Kidney epithelial cell (primary cell): ENCODE results near the gene MS4A15. TPM values are rescaled to one million over a fixed set of nuclear protein-coding genes. Genes with fewer than 3 reads are reported as not detected.

Source experiments
- DNase-seq: peaks from one replicate; pipeline ENCODE4 v3.0.0-alpha.2; 2010; ENCODE audit warnings: low read depth
- H3K27me3 ChIP-seq: 2 replicates; pipeline ENCODE4 v1.6.0; 2011; ENCODE audit warnings: low read length; ENCODE audit not compliant: control insufficient read depth, insufficient read depth
- H3K36me3 ChIP-seq: 2 replicates; pipeline ENCODE4 v1.5.1; 2011; ENCODE audit warnings: low read length; ENCODE audit not compliant: control insufficient read depth, insufficient read depth
- H3K4me3 ChIP-seq: 2 replicates; pipeline ENCODE4 v1.5.1; 2011; ENCODE audit warnings: low read depth, mild to moderate bottlenecking, control low read depth, low read length
- total RNA-seq: library from RNA; depleted of rRNA; stranded (reverse); fragments of >200 nt; gene quantifications from 2 replicates; pipeline ENCODE4 v1.2.3, GENCODE V29; 2015
- TF ChIP-seq, protein P1 (sequence below): IDR thresholded peaks from 2 replicates; pipeline ENCODE4 v1.5.1; 2011; ENCODE audit warnings: mild to moderate bottlenecking, moderate library complexity, low read length, control low read depth, inconsistent platforms; ENCODE audit not compliant: insufficient read depth, poor library complexity, severe bottlenecking

The MS4A15 gene
- total RNA-seq, 1 donor from 2014 or later, result not detected

DNA sequence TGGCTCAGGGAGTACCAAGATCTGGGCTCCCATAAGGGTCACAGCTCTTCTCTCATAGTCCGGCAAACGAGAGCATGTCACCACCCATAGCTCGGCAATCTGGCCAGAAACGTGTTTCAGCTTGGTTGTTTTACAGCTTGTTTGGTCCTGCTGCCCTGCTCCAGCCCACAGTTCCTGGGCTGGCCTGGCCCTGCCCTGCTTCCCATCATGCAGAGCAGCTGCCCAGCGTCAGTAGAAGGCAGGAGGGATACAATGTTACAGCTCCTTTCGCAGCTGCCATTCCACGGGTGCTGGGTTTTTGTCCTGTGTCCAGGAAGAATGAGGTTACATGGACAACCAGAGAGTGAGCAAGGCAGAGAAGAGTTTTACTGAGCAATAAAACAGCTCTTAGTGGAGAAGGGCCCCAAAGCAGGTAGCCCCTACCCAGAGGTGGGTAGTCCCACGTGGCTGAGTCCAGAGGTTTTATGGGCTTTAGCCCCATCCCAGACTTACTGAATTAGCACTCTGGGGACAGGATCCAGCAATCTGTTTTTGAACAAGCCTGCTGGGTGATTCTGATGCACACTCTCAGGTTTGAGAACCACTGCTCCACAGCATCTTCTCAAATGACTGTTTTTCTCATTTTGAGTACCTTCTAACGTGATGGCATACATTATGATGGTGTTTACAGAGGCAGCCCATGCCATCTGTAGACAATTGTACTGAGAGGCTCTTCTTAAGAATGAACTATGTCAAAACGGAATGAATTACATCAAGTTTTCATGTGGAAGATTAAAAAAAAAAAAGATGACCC is 37.9 kb upstream of the MS4A15 start:
- no peaks in the 10 kb centered on the region for H3K27me3 ChIP-seq
- TF ChIP-seq, protein P1, sequence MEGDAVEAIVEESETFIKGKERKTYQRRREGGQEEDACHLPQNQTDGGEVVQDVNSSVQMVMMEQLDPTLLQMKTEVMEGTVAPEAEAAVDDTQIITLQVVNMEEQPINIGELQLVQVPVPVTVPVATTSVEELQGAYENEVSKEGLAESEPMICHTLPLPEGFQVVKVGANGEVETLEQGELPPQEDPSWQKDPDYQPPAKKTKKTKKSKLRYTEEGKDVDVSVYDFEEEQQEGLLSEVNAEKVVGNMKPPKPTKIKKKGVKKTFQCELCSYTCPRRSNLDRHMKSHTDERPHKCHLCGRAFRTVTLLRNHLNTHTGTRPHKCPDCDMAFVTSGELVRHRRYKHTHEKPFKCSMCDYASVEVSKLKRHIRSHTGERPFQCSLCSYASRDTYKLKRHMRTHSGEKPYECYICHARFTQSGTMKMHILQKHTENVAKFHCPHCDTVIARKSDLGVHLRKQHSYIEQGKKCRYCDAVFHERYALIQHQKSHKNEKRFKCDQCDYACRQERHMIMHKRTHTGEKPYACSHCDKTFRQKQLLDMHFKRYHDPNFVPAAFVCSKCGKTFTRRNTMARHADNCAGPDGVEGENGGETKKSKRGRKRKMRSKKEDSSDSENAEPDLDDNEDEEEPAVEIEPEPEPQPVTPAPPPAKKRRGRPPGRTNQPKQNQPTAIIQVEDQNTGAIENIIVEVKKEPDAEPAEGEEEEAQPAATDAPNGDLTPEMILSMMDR, result no peak
- H3K4me3 ChIP-seq, result no peak overlapping the region
- no peaks in the 10 kb centered on the region for H3K36me3 ChIP-seq
- no peak for DNase-seq

DNA sequence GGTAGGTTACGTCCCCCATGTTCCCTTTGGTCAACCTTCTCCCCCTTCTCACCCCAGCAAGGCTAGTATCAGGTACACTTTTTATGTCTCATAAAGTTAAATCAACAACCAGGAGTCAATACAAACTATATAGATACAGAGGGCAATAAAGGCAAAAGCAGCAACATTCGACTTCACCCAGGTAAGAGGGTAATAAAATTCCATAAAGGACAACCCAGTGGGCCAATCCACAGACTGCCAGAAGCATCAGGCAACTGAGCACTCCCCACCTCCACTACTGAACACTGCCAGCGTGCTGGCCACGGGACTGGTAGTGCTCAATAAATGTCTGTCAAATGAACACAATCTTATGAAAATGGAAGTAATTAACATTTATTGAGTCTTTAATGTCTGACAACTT is 37.3 kb upstream of the MS4A15 start:
- Histone ChIP-seq H3K4me3 (no peak overlapping the region), H3K27me3 (no peaks in the 10 kb centered on the region), H3K36me3 (no peaks in the 10 kb centered on the region)
- TF ChIP-seq, protein P1, result no peak
- no peak for DNase-seq

DNA sequence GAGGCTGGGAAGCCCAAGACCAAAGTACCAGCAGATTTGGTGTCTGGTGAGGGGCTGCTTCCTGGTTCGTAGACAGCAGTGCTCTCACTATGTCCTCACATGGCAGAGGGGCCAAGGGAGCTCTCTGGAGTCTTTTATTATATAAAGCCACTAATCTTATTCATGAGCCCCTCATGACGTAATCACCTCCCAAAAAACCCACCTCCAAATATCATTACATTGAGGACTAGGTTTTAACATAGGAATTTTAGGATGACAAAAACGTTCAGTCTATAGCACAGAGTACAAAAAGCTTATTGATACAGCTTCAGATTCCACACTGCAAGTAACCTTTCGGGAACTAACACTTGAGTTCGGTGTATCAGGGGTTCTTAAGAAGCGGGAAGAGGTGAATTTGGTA is 36.2 kb upstream of the MS4A15 start:
- H3K27me3 ChIP-seq, result no peaks in the 10 kb centered on the region
- TF ChIP-seq, protein P1, result no peak
- no peak for DNase-seq
- no peak overlapping the region for H3K4me3 ChIP-seq
- H3K36me3 ChIP-seq, result no peaks in the 10 kb centered on the region

DNA sequence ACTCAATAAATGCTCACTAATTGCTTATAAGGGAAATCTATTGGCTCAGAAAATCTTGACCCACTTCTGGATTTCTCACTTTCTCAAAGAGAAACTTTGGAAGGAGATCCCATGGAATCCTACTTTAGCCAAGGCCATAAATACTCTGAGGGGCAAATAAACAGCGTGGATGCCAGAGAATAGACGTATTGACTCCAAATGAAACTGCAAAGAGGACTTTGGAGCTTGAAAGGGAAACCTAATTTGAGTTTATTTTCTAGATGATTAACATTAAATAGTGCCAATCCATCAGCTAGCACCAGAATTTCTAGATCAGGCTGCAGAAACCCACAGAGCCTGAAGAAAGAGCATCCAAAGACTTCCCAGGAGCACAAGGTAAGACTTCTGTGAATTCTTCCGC is 32.2 kb upstream of the MS4A15 start, which contains the start of gene MS4A18:
TSS of gene MS4A18 (plus strand) at position 301 of the 400 bp plus-strand sequence.
- TF ChIP-seq, protein P1, result no peak

DNA sequence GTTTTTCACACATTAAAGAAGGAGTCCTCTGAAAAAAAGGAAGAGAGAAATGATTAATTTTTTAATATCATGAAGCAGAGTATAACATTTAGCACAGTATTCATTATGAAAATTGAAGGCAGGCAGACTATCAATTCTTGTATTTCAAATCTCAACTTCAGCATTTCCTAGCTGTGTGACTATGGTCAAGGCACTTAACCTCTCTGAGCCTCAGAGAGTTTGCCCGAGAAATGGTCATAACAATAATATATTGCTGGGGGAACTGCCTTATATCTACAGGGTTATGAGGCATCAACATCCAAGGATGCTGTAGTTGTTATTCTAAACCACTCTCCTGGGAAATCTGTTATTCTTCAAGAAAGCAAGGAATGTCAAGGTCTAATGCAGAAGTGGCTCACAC is 31.1 kb upstream of the MS4A15 start:
- TF ChIP-seq, protein P1, result no peak
- Histone ChIP-seq H3K4me3 (no peak overlapping the region), H3K27me3 (no peaks in the 10 kb centered on the region), H3K36me3 (no peaks in the 10 kb centered on the region)
- DNase-seq, result no peak

More for the DNA sequence above, 32.2 kb upstream of the MS4A15 start, which contains the start of gene MS4A18:
- no peak for DNase-seq
- Histone ChIP-seq H3K36me3 (no peaks in the 10 kb centered on the region), H3K27me3 (no peaks in the 10 kb centered on the region), H3K4me3 (no peak within 1 kb of the TSS)

DNA sequence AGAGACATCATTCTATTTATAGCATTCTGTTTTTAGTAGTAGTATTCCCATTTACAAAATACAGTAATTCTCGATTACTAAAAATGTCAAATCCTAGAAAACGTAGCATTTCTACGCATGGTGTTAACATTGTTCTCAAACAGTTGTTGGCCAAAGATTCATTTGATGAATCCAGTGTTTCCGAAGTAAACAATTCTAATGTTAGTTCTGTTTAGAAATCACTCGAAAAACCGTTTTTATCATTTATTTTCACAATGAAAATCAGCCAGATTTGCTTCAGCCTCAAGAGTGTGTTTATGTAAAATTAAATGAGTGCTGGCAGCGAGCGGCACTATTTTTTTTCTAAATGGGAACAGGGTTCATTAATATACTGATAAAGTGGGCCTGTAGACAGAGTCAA is 25.1 kb upstream of the MS4A15 start:
- Histone ChIP-seq H3K36me3 (no peaks in the 10 kb centered on the region), H3K27me3 (no peaks in the 10 kb centered on the region), H3K4me3 (no peak overlapping the region)
- TF ChIP-seq, protein P1, result no peak
- no peak for DNase-seq
